Ishikawa (cell line): ENCODE results near the gene RIC8B.

Experiments
- CEBPB ChIP-seq: IDR thresholded peaks from 2 replicates; pipeline ENCODE4 v1.6.1; 2012
- CREB1 ChIP-seq: IDR thresholded peaks from 2 replicates; pipeline ENCODE4 v1.6.1; 2012; ENCODE audit warnings: low read depth
- EGR1 ChIP-seq: IDR thresholded peaks from 2 replicates; pipeline ENCODE4 v1.6.1; 2012
- EP300 ChIP-seq: IDR thresholded peaks from 2 replicates; pipeline ENCODE4 v1.6.1; 2012; ENCODE audit warnings: borderline replicate concordance
- FOXM1 ChIP-seq: IDR thresholded peaks from 2 replicates; pipeline ENCODE4 v1.6.1; 2012; ENCODE audit warnings: low read depth, borderline replicate concordance
- NFIC ChIP-seq: IDR thresholded peaks from 2 replicates; pipeline ENCODE4 v1.6.1; 2012
- RAD21 ChIP-seq: IDR thresholded peaks from 2 replicates; pipeline ENCODE4 v1.6.1; 2012; ENCODE audit warnings: low read depth
- TAF1 ChIP-seq: IDR thresholded peaks from 2 replicates; pipeline ENCODE4 v1.6.1; 2012; ENCODE audit warnings: low read depth, mild to moderate bottlenecking
- TCF12 ChIP-seq: IDR thresholded peaks from 2 replicates; pipeline ENCODE4 v1.6.1; 2012; ENCODE audit warnings: low read depth
- TEAD4 ChIP-seq: IDR thresholded peaks from 2 replicates; pipeline ENCODE4 v1.6.1; 2012
- USF1 ChIP-seq: IDR thresholded peaks from 2 replicates; pipeline ENCODE4 v1.6.1; 2012
- YY1 ChIP-seq: IDR thresholded peaks from 2 replicates; pipeline ENCODE4 v1.6.1; 2012; ENCODE audit warnings: low read depth
- ZBTB7A ChIP-seq: IDR thresholded peaks from 2 replicates; pipeline ENCODE4 v1.6.1; 2012; ENCODE audit warnings: low read depth
- TF ChIP-seq, protein P1 (sequence below): IDR thresholded peaks from 2 replicates; pipeline ENCODE4 v1.6.1; 2012; ENCODE audit warnings: low read depth, mild to moderate bottlenecking
- TF ChIP-seq, protein P2 (sequence below): IDR thresholded peaks from 2 replicates; pipeline ENCODE4 v1.6.1; 2012

The RIC8B gene

GRCh38 chr12:106910202-106910601 lies 135.7 kb downstream of the RIC8B start:
- no peak for TF ChIP-seq NFIC
- TF ChIP-seq USF1 = no peak
- no peak for TF ChIP-seq TEAD4
- TF ChIP-seq ZBTB7A = no peak
- TF ChIP-seq RAD21 = no peak
- no peak for TF ChIP-seq YY1
- TF ChIP-seq, protein P1, sequence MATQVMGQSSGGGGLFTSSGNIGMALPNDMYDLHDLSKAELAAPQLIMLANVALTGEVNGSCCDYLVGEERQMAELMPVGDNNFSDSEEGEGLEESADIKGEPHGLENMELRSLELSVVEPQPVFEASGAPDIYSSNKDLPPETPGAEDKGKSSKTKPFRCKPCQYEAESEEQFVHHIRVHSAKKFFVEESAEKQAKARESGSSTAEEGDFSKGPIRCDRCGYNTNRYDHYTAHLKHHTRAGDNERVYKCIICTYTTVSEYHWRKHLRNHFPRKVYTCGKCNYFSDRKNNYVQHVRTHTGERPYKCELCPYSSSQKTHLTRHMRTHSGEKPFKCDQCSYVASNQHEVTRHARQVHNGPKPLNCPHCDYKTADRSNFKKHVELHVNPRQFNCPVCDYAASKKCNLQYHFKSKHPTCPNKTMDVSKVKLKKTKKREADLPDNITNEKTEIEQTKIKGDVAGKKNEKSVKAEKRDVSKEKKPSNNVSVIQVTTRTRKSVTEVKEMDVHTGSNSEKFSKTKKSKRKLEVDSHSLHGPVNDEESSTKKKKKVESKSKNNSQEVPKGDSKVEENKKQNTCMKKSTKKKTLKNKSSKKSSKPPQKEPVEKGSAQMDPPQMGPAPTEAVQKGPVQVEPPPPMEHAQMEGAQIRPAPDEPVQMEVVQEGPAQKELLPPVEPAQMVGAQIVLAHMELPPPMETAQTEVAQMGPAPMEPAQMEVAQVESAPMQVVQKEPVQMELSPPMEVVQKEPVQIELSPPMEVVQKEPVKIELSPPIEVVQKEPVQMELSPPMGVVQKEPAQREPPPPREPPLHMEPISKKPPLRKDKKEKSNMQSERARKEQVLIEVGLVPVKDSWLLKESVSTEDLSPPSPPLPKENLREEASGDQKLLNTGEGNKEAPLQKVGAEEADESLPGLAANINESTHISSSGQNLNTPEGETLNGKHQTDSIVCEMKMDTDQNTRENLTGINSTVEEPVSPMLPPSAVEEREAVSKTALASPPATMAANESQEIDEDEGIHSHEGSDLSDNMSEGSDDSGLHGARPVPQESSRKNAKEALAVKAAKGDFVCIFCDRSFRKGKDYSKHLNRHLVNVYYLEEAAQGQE = no peak
- TF ChIP-seq EGR1 = no peak
- TF ChIP-seq TCF12 = no peak
- TF ChIP-seq FOXM1 = no peak
- no peak for TF ChIP-seq CREB1
- TF ChIP-seq TAF1 = no peak
- TF ChIP-seq EP300 = no peak
- TF ChIP-seq, protein P2, sequence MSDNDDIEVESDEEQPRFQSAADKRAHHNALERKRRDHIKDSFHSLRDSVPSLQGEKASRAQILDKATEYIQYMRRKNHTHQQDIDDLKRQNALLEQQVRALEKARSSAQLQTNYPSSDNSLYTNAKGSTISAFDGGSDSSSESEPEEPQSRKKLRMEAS = no peak
- no peak for TF ChIP-seq CEBPB

DNA sequence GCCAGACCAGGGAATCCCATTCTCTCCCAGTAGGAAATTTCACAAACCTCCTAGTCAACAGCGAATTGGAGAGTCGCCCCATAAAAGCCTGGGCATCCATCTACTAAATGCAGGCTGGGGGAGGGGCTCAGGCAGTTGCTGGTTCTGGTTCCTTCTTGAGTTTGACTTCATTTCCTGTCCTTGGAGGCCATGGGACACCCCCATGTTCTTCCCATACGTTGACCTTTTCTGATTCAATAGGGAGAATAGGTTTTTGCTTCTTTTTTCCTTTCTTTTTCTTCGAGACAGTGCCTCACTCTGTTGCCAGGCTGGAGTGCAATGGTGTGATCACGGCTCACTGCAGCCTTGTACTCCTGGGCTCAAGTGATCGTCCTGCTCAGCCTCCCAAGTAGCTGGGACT lies 137.1 kb downstream of the RIC8B start:
- TF ChIP-seq YY1 = no peak

GRCh38 chr12:106913456-106913855 lies 139.0 kb downstream of the RIC8B start:
- TF ChIP-seq NFIC (no peak), EGR1 (no peak), TEAD4 (no peak), USF1 (no peak), CEBPB (no peak), CREB1 (no peak), TAF1 (no peak), TCF12 (no peak)
- TF ChIP-seq, protein P2 = no peak
- TF ChIP-seq, protein P1 = no peak

DNA sequence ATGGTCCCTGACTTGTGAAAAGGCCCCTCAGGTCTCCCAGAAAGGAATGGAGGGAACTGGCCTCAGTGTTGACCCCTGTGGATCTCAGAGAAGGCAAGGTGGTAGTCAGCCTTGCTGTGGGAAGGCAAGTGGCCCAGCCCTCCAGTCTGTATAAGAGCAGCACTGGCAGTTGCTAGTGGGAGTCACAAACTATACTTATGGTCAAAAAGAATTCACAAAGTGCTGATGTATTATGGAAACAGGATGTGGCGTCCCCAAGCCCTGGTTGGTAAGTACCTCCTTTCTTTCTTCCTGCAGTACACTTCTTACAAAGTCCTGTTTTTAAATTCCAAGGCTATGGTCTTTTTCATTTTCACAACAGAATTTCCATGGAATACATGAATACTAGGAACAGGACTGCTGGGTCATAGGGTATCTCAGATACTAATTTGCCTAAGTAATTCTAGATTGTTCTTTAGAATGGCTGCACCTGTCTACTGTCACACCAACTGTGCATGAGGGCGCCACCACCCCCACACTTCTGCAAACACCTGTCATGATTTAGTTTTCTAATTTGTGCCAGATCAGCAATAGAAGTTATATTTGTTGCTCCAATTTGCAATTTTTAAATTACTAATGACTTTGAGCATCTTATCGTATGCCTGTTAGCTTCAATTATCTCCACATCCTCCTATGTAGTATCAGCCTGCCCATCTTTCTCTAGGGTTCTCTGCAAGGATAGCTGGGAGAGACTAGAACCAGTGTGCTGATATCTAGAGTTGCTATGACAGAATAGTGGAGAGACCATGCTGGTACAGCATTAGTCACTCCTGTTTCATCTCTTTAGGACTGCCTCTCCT lies 140.5 kb downstream of the RIC8B start:
- TF ChIP-seq TEAD4 (no peak), TAF1 (no peak), FOXM1 (no peak), NFIC (no peak), CEBPB (no peak), CREB1 (no peak), YY1 (no peak), RAD21 (no peak), TCF12 (no peak), ZBTB7A (no peak), USF1 (no peak), EP300 (no peak), EGR1 (no peak)
- TF ChIP-seq, protein P2 = no peak
- TF ChIP-seq, protein P1 = no peak
